Retinal pigment epithelial cell (primary cell): Measurements from ENCODE around the gene KCNE2.

Experiments used
- DNase-seq: peaks from one replicate; pipeline ENCODE4 v3.0.0-alpha.2; 2010; ENCODE audit warnings: low read depth
- H3K4me3 ChIP-seq: 2 replicates; pipeline ENCODE4 v1.5.1; 2011; ENCODE audit warnings: mild to moderate bottlenecking, low read length, control low read depth, moderate library complexity
- TF ChIP-seq, protein P1 (sequence below): conservative IDR thresholded peaks from 2 replicates; pipeline ENCODE4 v1.5.1; 2011; ENCODE audit warnings: low read depth, low read length, control low read depth, inconsistent platforms

KCNE2 gene

DNA sequence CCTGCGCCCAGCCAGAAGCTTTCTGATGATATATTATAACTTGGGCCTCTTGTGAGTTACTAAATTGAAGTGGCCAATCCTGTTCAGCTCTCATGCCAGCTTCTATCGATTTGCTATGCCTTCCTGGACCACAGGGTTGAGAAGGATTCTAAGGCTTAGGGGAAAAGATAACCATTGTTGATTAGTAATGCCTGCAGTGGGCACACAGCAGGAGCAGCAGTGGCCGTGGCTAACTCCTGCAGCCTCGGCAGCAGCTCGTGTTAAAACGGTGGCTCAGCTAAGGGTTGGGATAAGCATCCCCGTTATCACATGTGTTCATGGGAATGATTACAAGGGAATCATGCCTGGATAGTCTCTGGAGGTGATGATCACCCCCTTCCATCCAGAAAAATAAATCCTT, 20.5 kb upstream of the KCNE2 start:
- TF ChIP-seq, protein P1, sequence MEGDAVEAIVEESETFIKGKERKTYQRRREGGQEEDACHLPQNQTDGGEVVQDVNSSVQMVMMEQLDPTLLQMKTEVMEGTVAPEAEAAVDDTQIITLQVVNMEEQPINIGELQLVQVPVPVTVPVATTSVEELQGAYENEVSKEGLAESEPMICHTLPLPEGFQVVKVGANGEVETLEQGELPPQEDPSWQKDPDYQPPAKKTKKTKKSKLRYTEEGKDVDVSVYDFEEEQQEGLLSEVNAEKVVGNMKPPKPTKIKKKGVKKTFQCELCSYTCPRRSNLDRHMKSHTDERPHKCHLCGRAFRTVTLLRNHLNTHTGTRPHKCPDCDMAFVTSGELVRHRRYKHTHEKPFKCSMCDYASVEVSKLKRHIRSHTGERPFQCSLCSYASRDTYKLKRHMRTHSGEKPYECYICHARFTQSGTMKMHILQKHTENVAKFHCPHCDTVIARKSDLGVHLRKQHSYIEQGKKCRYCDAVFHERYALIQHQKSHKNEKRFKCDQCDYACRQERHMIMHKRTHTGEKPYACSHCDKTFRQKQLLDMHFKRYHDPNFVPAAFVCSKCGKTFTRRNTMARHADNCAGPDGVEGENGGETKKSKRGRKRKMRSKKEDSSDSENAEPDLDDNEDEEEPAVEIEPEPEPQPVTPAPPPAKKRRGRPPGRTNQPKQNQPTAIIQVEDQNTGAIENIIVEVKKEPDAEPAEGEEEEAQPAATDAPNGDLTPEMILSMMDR = no peak
- no peak overlapping the region for H3K4me3 ChIP-seq
- no peak for DNase-seq

DNA sequence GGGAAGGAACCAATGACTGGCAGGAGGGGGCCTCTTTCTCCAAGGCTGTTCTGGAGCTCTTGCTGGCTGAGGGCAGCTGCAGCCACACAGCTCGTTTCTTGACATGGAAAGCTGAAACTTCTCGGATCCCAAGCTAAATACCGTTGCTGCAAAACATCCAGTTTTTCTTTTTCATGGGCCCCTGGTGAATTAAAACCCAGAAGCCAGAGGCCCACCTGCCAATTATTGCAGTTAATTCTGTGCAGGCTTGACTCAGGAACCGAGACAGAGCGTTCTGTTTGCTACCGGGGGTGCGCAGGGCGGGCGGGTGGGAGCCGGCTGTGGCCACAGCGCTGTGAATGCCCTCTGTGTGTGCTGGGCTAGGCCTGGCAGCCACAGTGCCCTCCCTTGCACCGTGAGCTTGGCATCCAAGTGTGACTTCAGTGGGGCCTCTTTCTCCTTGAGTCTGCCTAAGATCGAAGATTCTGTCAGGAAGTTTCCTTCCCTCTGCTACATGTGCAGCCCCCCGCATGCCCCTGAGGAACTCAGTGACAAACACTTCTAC, 19.9 kb upstream of the KCNE2 start:
- TF ChIP-seq, protein P1 = no peak
- no peak for DNase-seq
- H3K4me3 ChIP-seq = no peak overlapping the region

DNA sequence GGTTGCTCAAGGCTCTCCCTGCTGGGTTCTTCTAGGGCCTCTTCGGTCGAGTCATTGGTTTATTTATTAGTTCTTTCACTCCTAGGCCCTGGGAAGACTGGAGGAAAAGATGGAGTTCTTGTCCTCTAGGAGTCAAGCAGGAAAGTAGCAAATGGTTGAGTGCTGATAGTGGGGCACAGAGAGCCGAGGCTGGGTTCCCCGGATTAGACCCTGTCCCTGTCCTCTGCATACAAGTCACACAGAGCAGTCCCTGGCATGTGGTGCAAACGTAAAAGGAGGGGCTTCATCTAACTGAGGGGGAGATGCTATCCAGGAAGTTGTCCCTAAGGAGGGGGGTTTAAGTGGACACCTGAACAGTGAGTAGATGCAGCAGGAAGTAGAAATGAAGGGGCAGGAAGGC, 19.2 kb upstream of the KCNE2 start:
- DNase-seq = no peak
- H3K4me3 ChIP-seq = no peak overlapping the region
- TF ChIP-seq, protein P1 = no peak

DNA sequence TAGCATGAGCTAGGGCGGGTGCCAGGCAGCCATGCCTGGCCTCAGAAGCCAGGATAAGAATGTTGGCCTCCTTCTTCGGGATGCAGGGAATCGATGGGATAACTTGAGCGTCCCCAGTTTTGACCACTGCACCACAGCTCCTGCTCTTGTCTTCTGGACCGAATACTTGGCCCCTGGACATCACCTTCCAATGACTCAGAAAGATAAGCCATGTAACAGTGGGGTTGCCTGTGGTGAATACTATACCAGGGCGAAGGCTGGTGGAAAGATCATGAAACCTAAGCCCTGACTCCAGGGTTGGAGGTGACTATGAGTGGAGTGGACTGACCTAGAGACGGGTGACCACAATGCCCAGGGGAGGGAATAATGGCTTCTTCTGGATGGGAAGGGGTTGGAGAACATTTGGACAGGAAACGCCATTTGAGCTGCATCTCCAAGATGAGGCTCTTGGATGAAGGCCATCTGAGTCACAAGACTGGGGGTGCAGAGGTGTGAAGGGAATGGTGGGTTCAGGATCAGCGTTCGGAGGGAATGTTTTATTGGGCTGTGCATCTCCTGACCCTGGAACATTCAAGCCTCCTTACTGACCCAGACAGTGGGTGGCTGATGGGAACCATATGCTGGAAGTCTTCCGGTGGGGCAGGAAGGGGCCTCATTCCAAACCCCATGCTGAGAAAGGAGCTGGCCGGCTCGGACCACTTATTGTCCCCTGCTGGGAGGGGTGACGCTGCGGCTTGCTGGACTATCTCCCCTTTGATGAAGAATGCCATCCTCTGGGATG, 18.5 kb upstream of the KCNE2 start:
- TF ChIP-seq, protein P1 = no peak
- DNase-seq = no peak
- H3K4me3 ChIP-seq = no peak overlapping the region

DNA sequence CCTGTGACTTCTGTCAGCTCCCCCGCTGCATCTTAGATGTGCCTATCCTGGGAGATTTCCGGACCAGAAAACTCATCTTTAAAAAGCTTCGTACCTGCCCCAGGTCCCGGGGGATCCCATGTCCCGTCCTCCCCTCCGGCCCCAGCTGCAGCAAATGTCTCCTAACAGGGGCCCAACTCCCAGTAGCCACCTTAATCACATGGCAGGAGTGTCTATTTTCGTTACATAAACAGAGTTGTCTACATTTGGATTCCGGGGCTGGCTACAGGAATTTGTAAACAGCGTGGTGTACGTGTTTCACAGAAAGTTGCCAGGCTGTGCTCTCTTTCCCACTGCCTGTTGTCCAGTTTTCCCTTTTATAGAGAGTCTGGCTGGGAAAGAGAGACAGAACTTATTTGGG, 17.9 kb upstream of the KCNE2 start:
- TF ChIP-seq, protein P1 = no peak
- no peak overlapping the region for H3K4me3 ChIP-seq
- DNase-seq = no peak

DNA sequence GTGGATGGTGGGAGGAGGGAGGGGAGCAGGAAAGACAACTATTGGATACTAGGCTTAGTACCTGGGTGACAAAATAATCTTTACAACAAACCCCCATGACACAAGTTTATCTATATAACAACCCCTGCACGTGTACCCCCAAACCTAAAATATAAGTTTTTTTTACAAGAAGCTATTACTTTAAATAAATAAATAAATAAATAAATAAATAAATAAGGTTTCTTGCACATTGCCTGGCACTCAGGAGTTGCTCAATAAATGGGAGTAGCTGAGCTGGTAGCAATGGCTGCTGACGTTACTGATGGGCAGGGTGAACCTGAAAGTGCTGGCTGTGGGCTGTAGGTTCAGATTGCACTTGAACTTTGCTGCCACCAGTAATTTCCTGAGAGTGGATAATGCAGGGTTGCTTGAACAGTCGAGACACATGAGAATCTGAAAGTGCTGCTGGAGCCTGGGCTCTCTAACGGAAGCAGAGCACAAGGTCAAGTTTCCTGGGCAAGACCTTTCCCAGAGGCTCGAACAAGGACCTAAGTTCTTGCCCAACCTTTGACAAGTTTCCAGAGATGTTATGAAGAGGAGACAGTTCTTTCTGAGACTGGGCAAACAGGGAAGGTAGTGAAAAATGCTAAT, 14.8 kb upstream of the KCNE2 start:
- TF ChIP-seq, protein P1 = no peak

More for the DNA sequence above, 14.8 kb upstream of the KCNE2 start:
- no peak for DNase-seq
- H3K4me3 ChIP-seq = no peak overlapping the region
